Liver (tissue), 9 donors: ENCODE results near the gene GAPVD1. TPM values are rescaled to one million over a fixed set of nuclear protein-coding genes. Genes with fewer than 3 reads are reported as not detected.

ENCODE experiments used
- DNase-seq: peaks from one replicate; pipeline ENCODE4 v3.0.0-alpha.2; 2017; ENCODE audit warnings: low spot score
- H3K27ac ChIP-seq, 2 donors: one replicate each; pipeline ENCODE4 v1.7.0; 2013; ENCODE audit warnings: inconsistent platforms in 2 of 2, low read length in 2 of 2, control low read depth in 1 of 2, low read depth in 1 of 2, mild to moderate bottlenecking in 1 of 2
- H3K27me3 ChIP-seq, 4 donors: one replicate each; pipeline versions ENCODE4 v1.6.1 to v1.7.0; 2013; ENCODE audit warnings: low read length in 3 of 4, inconsistent platforms in 1 of 4, mild to moderate bottlenecking in 1 of 4, moderate library complexity in 1 of 4; ENCODE audit not compliant: control insufficient read depth in 4 of 4, insufficient read depth in 4 of 4
- H3K36me3 ChIP-seq, 4 donors: one replicate each; pipeline versions ENCODE4 v1.6.1 to v1.7.0; 2013; ENCODE audit warnings: low read length in 3 of 4, mild to moderate bottlenecking in 3 of 4, low read depth in 1 of 4, moderate library complexity in 1 of 4; ENCODE audit not compliant: control insufficient read depth in 4 of 4, insufficient read depth in 3 of 4
- H3K4me1 ChIP-seq, 4 donors: one replicate each; pipeline versions ENCODE4 v1.6.1 to v1.7.0; 2013; ENCODE audit warnings: low read length in 3 of 4, mild to moderate bottlenecking in 3 of 4, moderate library complexity in 1 of 4; ENCODE audit not compliant: control insufficient read depth in 4 of 4, insufficient read depth in 4 of 4
- H3K4me3 ChIP-seq, 3 donors: one replicate each; pipeline versions ENCODE4 v1.6.1 to v1.7.0; 2013; ENCODE audit warnings: low read length in 3 of 3, control low read depth in 1 of 3, low read depth in 1 of 3, mild to moderate bottlenecking in 1 of 3
- H3K9ac ChIP-seq, 2 donors: one replicate each; pipeline ENCODE4 v1.7.0; 2013; ENCODE audit warnings: low read length in 2 of 2, mild to moderate bottlenecking in 2 of 2, moderate library complexity in 2 of 2, control low read depth in 1 of 2, low read depth in 1 of 2
- H3K9me3 ChIP-seq, 4 donors: one replicate each; pipeline versions ENCODE4 v1.6.1 to v1.7.0; 2013; ENCODE audit warnings: low read length in 3 of 4; ENCODE audit not compliant: control insufficient read depth in 4 of 4
- EGR1 ChIP-seq, 2 donors: IDR thresholded peaks; 2 replicates each; pipeline ENCODE4 v1.6.1; 2016 to 2018; ENCODE audit warnings: antibody characterized with exemption in 2 of 2, low read depth in 2 of 2
- FOXA1 ChIP-seq: IDR thresholded peaks from 2 replicates; pipeline ENCODE4 v1.6.1; 2016; ENCODE audit warnings: antibody characterized with exemption
- FOXA2 ChIP-seq: IDR thresholded peaks from 2 replicates; pipeline ENCODE4 v1.6.1; 2016; ENCODE audit warnings: antibody characterized with exemption
- GABPA ChIP-seq, 2 donors: IDR thresholded peaks in 1 of 2; conservative IDR thresholded peaks in 1 of 2; 2 replicates each; pipeline ENCODE4 v1.6.1; 2016; ENCODE audit warnings: antibody characterized with exemption in 2 of 2, mild to moderate bottlenecking in 1 of 2, moderate library complexity in 1 of 2
- HNF4A ChIP-seq, 2 donors: conservative IDR thresholded peaks; 2 replicates each; pipeline ENCODE4 v1.6.1; 2016; ENCODE audit warnings: antibody characterized with exemption in 2 of 2, mild to moderate bottlenecking in 2 of 2
- HNF4G ChIP-seq: IDR thresholded peaks from 2 replicates; pipeline ENCODE4 v1.6.1; 2016; ENCODE audit warnings: antibody characterized with exemption
- JUND ChIP-seq, 2 donors: IDR thresholded peaks; 2 replicates each; pipeline ENCODE4 v1.6.1; 2016; ENCODE audit warnings: antibody characterized with exemption in 2 of 2
- MAX ChIP-seq: IDR thresholded peaks from 2 replicates; pipeline ENCODE4 v1.6.1; 2016; ENCODE audit warnings: antibody characterized with exemption
- NR2F2 ChIP-seq: IDR thresholded peaks from 2 replicates; pipeline ENCODE4 v1.6.1; 2016; ENCODE audit warnings: antibody characterized with exemption
- RAD21 ChIP-seq, 2 donors: IDR thresholded peaks; 2 replicates each; pipeline ENCODE4 v1.6.1; 2016; ENCODE audit warnings: antibody characterized with exemption in 2 of 2, mild to moderate bottlenecking in 2 of 2
- REST ChIP-seq: IDR thresholded peaks from 2 replicates; pipeline ENCODE4 v1.6.1; 2016; ENCODE audit warnings: antibody characterized with exemption, mild to moderate bottlenecking
- RXRA ChIP-seq, 2 donors: IDR thresholded peaks; 2 replicates each; pipeline ENCODE4 v1.6.1; 2017 to 2018; ENCODE audit warnings: antibody characterized with exemption in 2 of 2, mild to moderate bottlenecking in 1 of 2
- SP1 ChIP-seq: IDR thresholded peaks from 2 replicates; pipeline ENCODE4 v1.6.1; 2018; ENCODE audit warnings: antibody characterized with exemption, mild to moderate bottlenecking
- TAF1 ChIP-seq: conservative IDR thresholded peaks from 2 replicates; pipeline ENCODE4 v1.6.1; 2016; ENCODE audit warnings: antibody characterized with exemption, mild to moderate bottlenecking
- YY1 ChIP-seq: IDR thresholded peaks from 2 replicates; pipeline ENCODE4 v1.6.1; 2016; ENCODE audit warnings: antibody characterized with exemption, mild to moderate bottlenecking
- ZBTB33 ChIP-seq: IDR thresholded peaks from 2 replicates; pipeline ENCODE4 v1.6.1; 2016; ENCODE audit warnings: antibody characterized with exemption
- WGBS: extraction: QIAGEN DNeasy Blood & Tissue Kit; methylation state at CpG from one replicate; pipeline ENCODE4 v1.1.7; 2013; 5-methylcytosine and 5-hydroxymethylcytosine counted together
- polyA plus RNA-seq, 2 donors: library from polyadenylated mRNA; stranded (reverse) in 1 of 2; unstranded in 1 of 2; fragments of 200-250 nt in 1 of 2; fragments of >200 nt in 1 of 2; fragmentation: Nextera tagmentation in 1 of 2; extraction: Ambion mirVana in 1 of 2; gene quantifications; one replicate each; pipeline versions ENCODE4 v1.2.1 to v1.2.3, GENCODE V29; 2013 to 2015
- total RNA-seq, 2 donors: library from RNA; depleted of rRNA; stranded (reverse); fragments of >200 nt; gene quantifications; one replicate each; pipeline ENCODE4 v1.2.3, GENCODE V29; 2014
- TF ChIP-seq, protein P1 (sequence below): IDR thresholded peaks from 2 replicates; pipeline ENCODE4 v1.6.1; 2016; ENCODE audit warnings: antibody characterized with exemption
- TF ChIP-seq, protein P2 (sequence below): fragments of 150-350 bp; IDR thresholded peaks from 2 replicates; pipeline ENCODE4 v1.5.1; 2017; ENCODE audit warnings: improper control_type of control experiment, low read depth, low read length; ENCODE audit not compliant: missing input control
- donor health status: healthy.
- donor health status: healthy.
- donor health status: healthy.
- donor health status: healthy.
- donor health status: healthy.

The GAPVD1 gene
- total and polyA plus RNA-seq, 4 donors = 5.5 to 89.7 (median 28.6) TPM

GRCh38 chr9:125280945-125281344, 19.3 kb downstream of the GAPVD1 start:
- Histone ChIP-seq H3K36me3 (no peaks in the 10 kb centered on the region), H3K4me3 (no peak overlapping the region), H3K27ac (no peak overlapping the region), H3K27me3 (no peaks in the 10 kb centered on the region), H3K9me3 (no peaks in the 10 kb centered on the region), H3K4me1 (peaks cover 0 to 11% (median 0%) of the 10 kb centered on the region in 4 donors), H3K9ac (no peak overlapping the region)
- 92% methylated on average over 4 of the region's 4 CpGs for WGBS
- DNase-seq = no peak
- TF ChIP-seq GABPA (IDR thresholded peaks at IDR 0.05 in 1 of 2, conservative IDR thresholded peaks at IDR 0.05 in 1 of 2) = no peak
- no peak for TF ChIP-seq JUND (IDR thresholded peaks at IDR 0.05)
- no peak for TF ChIP-seq RAD21 (IDR thresholded peaks at IDR 0.05)
- no peak for TF ChIP-seq TAF1
- no peak for TF ChIP-seq RXRA (IDR thresholded peaks at IDR 0.05)
- no peak for TF ChIP-seq HNF4G
- TF ChIP-seq HNF4A (conservative IDR thresholded peaks at IDR 0.05) = no peak
- TF ChIP-seq FOXA2 = no peak
- no peak for TF ChIP-seq NR2F2
- no peak for TF ChIP-seq MAX
- no peak for TF ChIP-seq FOXA1
- TF ChIP-seq YY1 = no peak
- TF ChIP-seq, protein P1, sequence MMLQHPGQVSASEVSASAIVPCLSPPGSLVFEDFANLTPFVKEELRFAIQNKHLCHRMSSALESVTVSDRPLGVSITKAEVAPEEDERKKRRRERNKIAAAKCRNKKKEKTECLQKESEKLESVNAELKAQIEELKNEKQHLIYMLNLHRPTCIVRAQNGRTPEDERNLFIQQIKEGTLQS = no peak
- no peak for TF ChIP-seq ZBTB33
- no peak for TF ChIP-seq REST
- TF ChIP-seq EGR1 (IDR thresholded peaks at IDR 0.05; ENCODE audit: low read depth in 2 of 2) = no peak
- no peak for TF ChIP-seq SP1
- TF ChIP-seq, protein P2, sequence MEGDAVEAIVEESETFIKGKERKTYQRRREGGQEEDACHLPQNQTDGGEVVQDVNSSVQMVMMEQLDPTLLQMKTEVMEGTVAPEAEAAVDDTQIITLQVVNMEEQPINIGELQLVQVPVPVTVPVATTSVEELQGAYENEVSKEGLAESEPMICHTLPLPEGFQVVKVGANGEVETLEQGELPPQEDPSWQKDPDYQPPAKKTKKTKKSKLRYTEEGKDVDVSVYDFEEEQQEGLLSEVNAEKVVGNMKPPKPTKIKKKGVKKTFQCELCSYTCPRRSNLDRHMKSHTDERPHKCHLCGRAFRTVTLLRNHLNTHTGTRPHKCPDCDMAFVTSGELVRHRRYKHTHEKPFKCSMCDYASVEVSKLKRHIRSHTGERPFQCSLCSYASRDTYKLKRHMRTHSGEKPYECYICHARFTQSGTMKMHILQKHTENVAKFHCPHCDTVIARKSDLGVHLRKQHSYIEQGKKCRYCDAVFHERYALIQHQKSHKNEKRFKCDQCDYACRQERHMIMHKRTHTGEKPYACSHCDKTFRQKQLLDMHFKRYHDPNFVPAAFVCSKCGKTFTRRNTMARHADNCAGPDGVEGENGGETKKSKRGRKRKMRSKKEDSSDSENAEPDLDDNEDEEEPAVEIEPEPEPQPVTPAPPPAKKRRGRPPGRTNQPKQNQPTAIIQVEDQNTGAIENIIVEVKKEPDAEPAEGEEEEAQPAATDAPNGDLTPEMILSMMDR = no peak
